Measurements from ENCODE around the gene NEURL2.

DNA sequence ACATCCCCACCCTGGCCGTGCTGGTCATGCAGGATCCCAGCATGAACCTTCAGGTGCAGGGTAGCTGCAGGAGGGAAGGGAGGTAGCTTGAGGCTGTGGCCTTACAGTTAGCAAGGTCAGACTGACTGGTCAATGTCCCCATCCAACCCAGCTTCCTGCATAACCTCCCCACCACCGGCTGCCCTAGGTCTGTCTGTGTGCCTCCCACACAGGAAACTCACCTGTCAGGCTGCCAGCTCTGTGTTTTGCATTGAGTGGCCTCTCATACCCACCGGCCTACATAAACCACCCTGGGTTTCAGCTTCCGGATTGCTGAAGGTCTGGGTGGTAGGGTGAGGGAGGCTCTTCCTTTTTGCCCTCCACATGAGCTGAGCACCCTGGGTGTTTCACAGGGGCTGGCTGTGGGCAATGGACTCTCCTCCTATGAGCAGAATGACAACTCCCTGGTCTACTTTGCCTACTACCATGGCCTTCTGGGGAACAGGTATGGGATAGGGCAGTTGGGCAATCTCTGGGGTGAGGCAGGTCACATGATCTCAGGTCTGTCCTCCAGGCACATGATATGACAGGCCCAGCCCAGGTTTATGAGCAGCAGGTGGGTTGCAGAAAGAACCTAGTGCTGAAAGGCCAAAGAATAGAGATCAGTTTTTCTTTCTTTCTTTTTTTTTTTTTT is 2.0 kb upstream of the NEURL2 start:
- TF ChIP-seq POLR2A (IDR thresholded peaks at IDR 0.05) (no peak), EP300 (IDR thresholded peaks at IDR 0.05) (no peak), POLR2AphosphoS5 (IDR thresholded peaks at IDR 0.05) (no peak)
- TF ChIP-seq, protein P1, sequence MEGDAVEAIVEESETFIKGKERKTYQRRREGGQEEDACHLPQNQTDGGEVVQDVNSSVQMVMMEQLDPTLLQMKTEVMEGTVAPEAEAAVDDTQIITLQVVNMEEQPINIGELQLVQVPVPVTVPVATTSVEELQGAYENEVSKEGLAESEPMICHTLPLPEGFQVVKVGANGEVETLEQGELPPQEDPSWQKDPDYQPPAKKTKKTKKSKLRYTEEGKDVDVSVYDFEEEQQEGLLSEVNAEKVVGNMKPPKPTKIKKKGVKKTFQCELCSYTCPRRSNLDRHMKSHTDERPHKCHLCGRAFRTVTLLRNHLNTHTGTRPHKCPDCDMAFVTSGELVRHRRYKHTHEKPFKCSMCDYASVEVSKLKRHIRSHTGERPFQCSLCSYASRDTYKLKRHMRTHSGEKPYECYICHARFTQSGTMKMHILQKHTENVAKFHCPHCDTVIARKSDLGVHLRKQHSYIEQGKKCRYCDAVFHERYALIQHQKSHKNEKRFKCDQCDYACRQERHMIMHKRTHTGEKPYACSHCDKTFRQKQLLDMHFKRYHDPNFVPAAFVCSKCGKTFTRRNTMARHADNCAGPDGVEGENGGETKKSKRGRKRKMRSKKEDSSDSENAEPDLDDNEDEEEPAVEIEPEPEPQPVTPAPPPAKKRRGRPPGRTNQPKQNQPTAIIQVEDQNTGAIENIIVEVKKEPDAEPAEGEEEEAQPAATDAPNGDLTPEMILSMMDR (IDR thresholded peaks at IDR 0.05) = no peak

Measured in suprapubic skin (tissue), 4 donors.